HepG2 (cell line): ENCODE measurements around the gene FBH1.

Experiments used
- CHD4 ChIP-seq: fragments of 200-600 bp; sonication (generic); IDR thresholded peaks from 2 replicates; pipeline ENCODE4 v1.7.0; 2017; ENCODE audit warnings: mild to moderate bottlenecking, low read length, borderline replicate concordance
- EP300 ChIP-seq, 3 experiments: sonication (generic) in 1 of 3; formaldehyde crosslinking in 1 of 3; IDR thresholded peaks; 2 replicates each; pipeline versions ENCODE4 v1.5.1 to v1.6.1; 2011 to 2020; ENCODE audit warnings: low read depth in 2 of 3, low read length in 2 of 3, borderline replicate concordance in 1 of 3, improper control_type of control experiment in 1 of 3, mild to moderate bottlenecking in 1 of 3, missing genetic modification reagents in 1 of 3, moderate library complexity in 1 of 3
- KLF13 ChIP-seq: sonication (generic); formaldehyde crosslinking; IDR thresholded peaks from 2 replicates; pipeline ENCODE4 v1.4.0; 2020; ENCODE audit warnings: mild to moderate bottlenecking, missing genetic modification reagents
- NBN ChIP-seq: fragments of 450-650 bp; conservative IDR thresholded peaks from 2 replicates; pipeline ENCODE4 v1.6.1; 2017
- POLR2A ChIP-seq, 2 experiments: IDR thresholded peaks; 2 replicates each; pipeline ENCODE4 v1.6.1; 2011; ENCODE audit warnings: low read depth in 2 of 2, low read length in 2 of 2, mild to moderate bottlenecking in 1 of 2, moderate library complexity in 1 of 2; ENCODE audit not compliant: insufficient read depth in 1 of 2
- POLR2G ChIP-seq: fragments of 200-400 bp; formaldehyde crosslinking; IDR thresholded peaks from 2 replicates; pipeline ENCODE4 v1.6.1; 2018; ENCODE audit warnings: mild to moderate bottlenecking, low read depth, low read length, moderate library complexity
- SAFB2 ChIP-seq: sonication (generic); formaldehyde crosslinking; IDR thresholded peaks from 2 replicates; pipeline ENCODE4 v1.5.1; 2020; ENCODE audit warnings: missing genetic modification reagents, low read depth, mild to moderate bottlenecking, borderline replicate concordance
- SP1 ChIP-seq, 2 experiments: fragments of 450-650 bp in 1 of 2; sonication (generic) in 1 of 2; formaldehyde crosslinking in 1 of 2; IDR thresholded peaks; 2 replicates each; pipeline versions ENCODE4 v1.4.0 to v1.6.1; 2016 to 2020; ENCODE audit warnings: missing genetic modification reagents in 1 of 2
- TCF7L2 ChIP-seq: IDR thresholded peaks from 2 replicates; pipeline ENCODE4 v1.6.1; 2011; ENCODE audit warnings: mild to moderate bottlenecking, low read depth, low read length, moderate library complexity
- TMF1 ChIP-seq: sonication (generic); formaldehyde crosslinking; IDR thresholded peaks from 2 replicates; pipeline ENCODE4 v1.8.1; 2022; ENCODE audit warnings: low read depth, missing genetic modification reagents
- TOPORS ChIP-seq: sonication (generic); formaldehyde crosslinking; IDR thresholded peaks from 2 replicates; pipeline ENCODE4 v1.8.0; 2023; ENCODE audit warnings: mild to moderate bottlenecking, missing genetic modification reagents
- ZNF354B ChIP-seq: sonication (generic); formaldehyde crosslinking; IDR thresholded peaks from 2 replicates; pipeline ENCODE4 v1.8.0; 2022; ENCODE audit warnings: mild to moderate bottlenecking, missing genetic modification reagents
- ZNF510 ChIP-seq: sonication (generic); formaldehyde crosslinking; IDR thresholded peaks from 2 replicates; pipeline ENCODE4 v1.4.0; 2020; ENCODE audit warnings: low read depth, mild to moderate bottlenecking, missing genetic modification reagents
- TF ChIP-seq, protein P1 (sequence below): sonication (generic); formaldehyde crosslinking; IDR thresholded peaks from 2 replicates; pipeline ENCODE4 v1.4.0; 2020; ENCODE audit warnings: missing genetic modification reagents

DNA sequence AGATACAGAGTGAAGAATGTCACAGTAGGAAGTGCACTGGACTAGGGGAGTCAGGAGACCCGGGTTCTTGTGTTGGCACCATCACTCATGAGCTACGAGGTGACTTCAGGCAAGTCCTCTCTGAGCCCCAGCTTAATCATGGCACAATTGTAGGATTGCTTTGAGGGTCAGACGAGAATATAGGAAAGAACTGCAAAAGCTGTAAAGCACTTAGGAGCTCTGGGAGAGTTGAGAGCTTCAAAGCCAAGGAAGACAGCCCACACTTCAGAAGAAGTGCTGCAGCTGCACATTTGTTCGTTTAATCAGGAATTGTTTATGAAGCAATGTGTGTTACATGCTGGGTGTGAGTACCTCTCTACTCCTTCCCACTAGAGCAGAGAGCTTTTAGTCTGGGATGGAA lies 4.4 kb downstream of the FBH1 start:
- TF ChIP-seq SP1 (IDR thresholded peaks at IDR 0.05) (no peak), SP1 (CRISPR knock-in tag; IDR thresholded peaks at IDR 0.05) (no peak), POLR2G (no peak), TCF7L2 (no peak), NBN (no peak), POLR2A (IDR thresholded peaks at IDR 0.05; ENCODE audit: insufficient read depth in 1 of 2, low read depth in 2 of 2, low read length in 2 of 2) (no peak), TOPORS (no peak), CHD4 (no peak), TMF1 (CRISPR knock-in tag) (no peak), SAFB2 (no peak), KLF13 (CRISPR knock-in tag) (no peak), ZNF510 (CRISPR knock-in tag) (no peak), EP300 (IDR thresholded peaks at IDR 0.05; ENCODE audit: low read depth in 2 of 2, low read length in 2 of 2) (no peak), EP300 (CRISPR knock-in tag; IDR thresholded peaks at IDR 0.05; ENCODE audit: borderline replicate concordance) (no peak), ZNF354B (no peak)
- TF ChIP-seq, protein P1, sequence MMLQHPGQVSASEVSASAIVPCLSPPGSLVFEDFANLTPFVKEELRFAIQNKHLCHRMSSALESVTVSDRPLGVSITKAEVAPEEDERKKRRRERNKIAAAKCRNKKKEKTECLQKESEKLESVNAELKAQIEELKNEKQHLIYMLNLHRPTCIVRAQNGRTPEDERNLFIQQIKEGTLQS (CRISPR knock-in tag): no peak
